GM12878 (cell line): ENCODE data around the gene MMGT1.

Source experiments
- BACH1 ChIP-seq: fragments of 450-650 bp; IDR thresholded peaks from 2 replicates; pipeline ENCODE4 v1.6.1; 2017; ENCODE audit warnings: mild to moderate bottlenecking, borderline replicate concordance
- CHD2 ChIP-seq: IDR thresholded peaks from 2 replicates; pipeline ENCODE4 v1.6.1; 2011; ENCODE audit warnings: low read depth, low read length, improper control_type of control experiment, borderline replicate concordance
- EZH2 ChIP-seq: IDR thresholded peaks from 2 replicates; pipeline ENCODE4 v1.6.1; 2012; ENCODE audit warnings: low read depth, mild to moderate bottlenecking, control low read depth, inconsistent platforms, low read length, borderline replicate concordance; ENCODE audit not compliant: control insufficient read depth
- MYC ChIP-seq: IDR thresholded peaks from 2 replicates; pipeline ENCODE4 v1.6.1; 2011; ENCODE audit warnings: mild to moderate bottlenecking, low read length, moderate library complexity, inconsistent platforms; ENCODE audit not compliant: insufficient read depth, insufficient replicate concordance, insufficient read length, severe bottlenecking
- POLR2AphosphoS5 ChIP-seq: IDR thresholded peaks from 2 replicates; pipeline ENCODE4 v1.6.1; 2011; ENCODE audit warnings: mild to moderate bottlenecking, low read length, inconsistent platforms
- SP1 ChIP-seq: IDR thresholded peaks from one replicate; pipeline ENCODE4 v1.6.1; 2011; ENCODE audit warnings: low read depth, low read length
- TF ChIP-seq, protein P1 (sequence below): fragments of 450-650 bp; conservative IDR thresholded peaks from 2 replicates; pipeline ENCODE4 v1.6.1; 2017; ENCODE audit warnings: mild to moderate bottlenecking, moderate library complexity
- TF ChIP-seq, protein P2 (sequence below), 3 experiments: IDR thresholded peaks in 2 of 3; conservative IDR thresholded peaks in 1 of 3; 2 replicates each; pipeline ENCODE4 v1.5.1; 2011; ENCODE audit warnings: low read depth in 3 of 3, low read length in 3 of 3, mild to moderate bottlenecking in 3 of 3, control low read depth in 2 of 3, moderate library complexity in 2 of 3, inconsistent platforms in 1 of 3, mixed read lengths in 1 of 3; ENCODE audit not compliant: control insufficient read depth in 2 of 3, insufficient read depth in 1 of 3; ENCODE audit errors: extremely low read depth in 1 of 3
- TF ChIP-seq, protein P3 (sequence below): fragments of 450-650 bp; IDR thresholded peaks from 2 replicates; pipeline ENCODE4 v1.6.1; 2017; ENCODE audit warnings: mild to moderate bottlenecking, low read depth, inconsistent platforms; ENCODE audit not compliant: poor library complexity, severe bottlenecking
- TF ChIP-seq, protein P4 (sequence below): IDR thresholded peaks from 2 replicates; pipeline ENCODE4 v1.6.1; 2012; ENCODE audit warnings: low read depth, low read length, improper control_type of control experiment

DNA sequence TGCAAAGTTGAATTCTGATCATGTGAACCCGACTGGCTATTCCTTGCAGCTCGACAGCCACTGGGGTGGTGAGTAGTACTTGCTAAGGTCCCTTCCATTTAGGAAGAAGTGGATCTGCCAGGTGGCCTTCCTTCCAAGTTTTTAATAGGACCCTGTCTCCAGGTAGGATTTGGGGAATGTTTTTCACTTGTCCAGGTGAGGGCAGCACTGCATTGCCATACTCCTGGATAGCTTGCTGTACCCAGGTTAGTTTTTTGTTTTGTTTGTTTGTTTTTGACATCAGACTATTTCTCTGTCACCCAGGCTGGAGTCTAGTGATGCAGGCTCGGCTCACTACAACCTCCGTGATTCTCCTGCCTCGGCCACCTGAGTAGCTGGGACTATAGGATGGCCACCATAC, 50.4 kb downstream of the MMGT1 start:
- TF ChIP-seq EZH2 (no peak), SP1 (no peak), CHD2 (no peak), POLR2AphosphoS5 (no peak), BACH1 (no peak), MYC (no peak)
- TF ChIP-seq, protein P1, sequence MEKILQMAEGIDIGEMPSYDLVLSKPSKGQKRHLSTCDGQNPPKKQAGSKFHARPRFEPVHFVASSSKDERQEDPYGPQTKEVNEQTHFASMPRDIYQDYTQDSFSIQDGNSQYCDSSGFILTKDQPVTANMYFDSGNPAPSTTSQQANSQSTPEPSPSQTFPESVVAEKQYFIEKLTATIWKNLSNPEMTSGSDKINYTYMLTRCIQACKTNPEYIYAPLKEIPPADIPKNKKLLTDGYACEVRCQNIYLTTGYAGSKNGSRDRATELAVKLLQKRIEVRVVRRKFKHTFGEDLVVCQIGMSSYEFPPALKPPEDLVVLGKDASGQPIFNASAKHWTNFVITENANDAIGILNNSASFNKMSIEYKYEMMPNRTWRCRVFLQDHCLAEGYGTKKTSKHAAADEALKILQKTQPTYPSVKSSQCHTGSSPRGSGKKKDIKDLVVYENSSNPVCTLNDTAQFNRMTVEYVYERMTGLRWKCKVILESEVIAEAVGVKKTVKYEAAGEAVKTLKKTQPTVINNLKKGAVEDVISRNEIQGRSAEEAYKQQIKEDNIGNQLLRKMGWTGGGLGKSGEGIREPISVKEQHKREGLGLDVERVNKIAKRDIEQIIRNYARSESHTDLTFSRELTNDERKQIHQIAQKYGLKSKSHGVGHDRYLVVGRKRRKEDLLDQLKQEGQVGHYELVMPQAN: no peak
- TF ChIP-seq, protein P2, sequence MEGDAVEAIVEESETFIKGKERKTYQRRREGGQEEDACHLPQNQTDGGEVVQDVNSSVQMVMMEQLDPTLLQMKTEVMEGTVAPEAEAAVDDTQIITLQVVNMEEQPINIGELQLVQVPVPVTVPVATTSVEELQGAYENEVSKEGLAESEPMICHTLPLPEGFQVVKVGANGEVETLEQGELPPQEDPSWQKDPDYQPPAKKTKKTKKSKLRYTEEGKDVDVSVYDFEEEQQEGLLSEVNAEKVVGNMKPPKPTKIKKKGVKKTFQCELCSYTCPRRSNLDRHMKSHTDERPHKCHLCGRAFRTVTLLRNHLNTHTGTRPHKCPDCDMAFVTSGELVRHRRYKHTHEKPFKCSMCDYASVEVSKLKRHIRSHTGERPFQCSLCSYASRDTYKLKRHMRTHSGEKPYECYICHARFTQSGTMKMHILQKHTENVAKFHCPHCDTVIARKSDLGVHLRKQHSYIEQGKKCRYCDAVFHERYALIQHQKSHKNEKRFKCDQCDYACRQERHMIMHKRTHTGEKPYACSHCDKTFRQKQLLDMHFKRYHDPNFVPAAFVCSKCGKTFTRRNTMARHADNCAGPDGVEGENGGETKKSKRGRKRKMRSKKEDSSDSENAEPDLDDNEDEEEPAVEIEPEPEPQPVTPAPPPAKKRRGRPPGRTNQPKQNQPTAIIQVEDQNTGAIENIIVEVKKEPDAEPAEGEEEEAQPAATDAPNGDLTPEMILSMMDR (IDR thresholded peaks at IDR 0.05 in 2 of 3, conservative IDR thresholded peaks at IDR 0.05 in 1 of 3; ENCODE audit: control insufficient read depth in 2 of 3, extremely low read depth in 1 of 3, insufficient read depth in 1 of 3, low read depth in 3 of 3, low read length in 3 of 3): peak in 2 of 3 experiments; percentile 15 to 20; a peak in 1 of 6 replicates
- TF ChIP-seq, protein P3, sequence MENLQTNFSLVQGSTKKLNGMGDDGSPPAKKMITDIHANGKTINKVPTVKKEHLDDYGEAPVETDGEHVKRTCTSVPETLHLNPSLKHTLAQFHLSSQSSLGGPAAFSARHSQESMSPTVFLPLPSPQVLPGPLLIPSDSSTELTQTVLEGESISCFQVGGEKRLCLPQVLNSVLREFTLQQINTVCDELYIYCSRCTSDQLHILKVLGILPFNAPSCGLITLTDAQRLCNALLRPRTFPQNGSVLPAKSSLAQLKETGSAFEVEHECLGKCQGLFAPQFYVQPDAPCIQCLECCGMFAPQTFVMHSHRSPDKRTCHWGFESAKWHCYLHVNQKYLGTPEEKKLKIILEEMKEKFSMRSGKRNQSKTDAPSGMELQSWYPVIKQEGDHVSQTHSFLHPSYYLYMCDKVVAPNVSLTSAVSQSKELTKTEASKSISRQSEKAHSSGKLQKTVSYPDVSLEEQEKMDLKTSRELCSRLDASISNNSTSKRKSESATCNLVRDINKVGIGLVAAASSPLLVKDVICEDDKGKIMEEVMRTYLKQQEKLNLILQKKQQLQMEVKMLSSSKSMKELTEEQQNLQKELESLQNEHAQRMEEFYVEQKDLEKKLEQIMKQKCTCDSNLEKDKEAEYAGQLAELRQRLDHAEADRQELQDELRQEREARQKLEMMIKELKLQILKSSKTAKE: no peak
- TF ChIP-seq, protein P4, sequence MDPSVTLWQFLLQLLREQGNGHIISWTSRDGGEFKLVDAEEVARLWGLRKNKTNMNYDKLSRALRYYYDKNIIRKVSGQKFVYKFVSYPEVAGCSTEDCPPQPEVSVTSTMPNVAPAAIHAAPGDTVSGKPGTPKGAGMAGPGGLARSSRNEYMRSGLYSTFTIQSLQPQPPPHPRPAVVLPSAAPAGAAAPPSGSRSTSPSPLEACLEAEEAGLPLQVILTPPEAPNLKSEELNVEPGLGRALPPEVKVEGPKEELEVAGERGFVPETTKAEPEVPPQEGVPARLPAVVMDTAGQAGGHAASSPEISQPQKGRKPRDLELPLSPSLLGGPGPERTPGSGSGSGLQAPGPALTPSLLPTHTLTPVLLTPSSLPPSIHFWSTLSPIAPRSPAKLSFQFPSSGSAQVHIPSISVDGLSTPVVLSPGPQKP: no peak
